HG03575 (cell line): ENCODE measurements around the gene PKP4.

Experiments
- ATAC-seq: cut with Tn5 transposase; IDR thresholded peaks from one replicate; pipeline ENCODE4 v1.9.1; 2021; ENCODE audit not compliant: unreplicated experiment, insufficient number of reproducible peaks, low FRiP score; ENCODE audit errors: extremely low read depth

PKP4 gene

GRCh38 chr2:158618891-158619490 is 162.2 kb downstream of the PKP4 start:
- ATAC-seq = no peak

DNA sequence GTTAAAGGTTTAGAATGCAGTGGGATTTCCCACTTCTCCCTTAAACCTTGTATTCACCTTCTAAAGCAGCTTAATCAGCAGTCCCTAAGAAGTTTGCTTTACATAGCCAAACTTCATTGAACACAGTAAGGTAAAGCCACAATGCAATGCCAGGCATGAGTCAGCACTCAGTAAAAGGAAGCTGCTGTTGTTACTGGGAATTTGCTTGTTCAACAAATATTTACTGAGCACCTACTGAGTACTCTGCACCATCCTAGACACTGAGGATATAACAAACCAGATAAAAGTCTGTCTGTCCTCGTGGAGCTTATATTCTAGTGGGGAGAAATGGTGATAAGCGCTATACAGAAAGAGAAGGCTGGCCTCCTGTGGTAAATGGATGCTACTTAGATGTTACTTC is 162.7 kb downstream of the PKP4 start:
- ATAC-seq = no peak

DNA sequence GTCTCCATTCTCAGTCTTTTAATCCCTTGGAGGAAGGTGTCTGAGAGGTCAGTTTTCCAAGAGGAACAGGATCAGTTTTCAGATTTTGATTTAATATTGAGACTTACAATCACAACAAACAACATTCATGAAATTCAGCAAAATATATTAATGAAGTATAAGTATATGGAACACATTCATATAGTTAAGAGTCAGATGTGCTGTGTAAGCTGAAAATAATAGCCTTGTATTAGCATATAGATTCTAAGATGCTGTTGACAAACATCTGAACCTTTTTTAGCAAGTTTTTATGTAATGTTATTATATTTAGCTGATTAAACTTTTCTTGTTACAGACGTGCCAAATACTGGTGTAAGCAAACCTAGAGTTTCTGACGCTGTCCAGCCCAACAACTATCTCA is 163.9 kb downstream of the PKP4 start:
- no peak for ATAC-seq

DNA sequence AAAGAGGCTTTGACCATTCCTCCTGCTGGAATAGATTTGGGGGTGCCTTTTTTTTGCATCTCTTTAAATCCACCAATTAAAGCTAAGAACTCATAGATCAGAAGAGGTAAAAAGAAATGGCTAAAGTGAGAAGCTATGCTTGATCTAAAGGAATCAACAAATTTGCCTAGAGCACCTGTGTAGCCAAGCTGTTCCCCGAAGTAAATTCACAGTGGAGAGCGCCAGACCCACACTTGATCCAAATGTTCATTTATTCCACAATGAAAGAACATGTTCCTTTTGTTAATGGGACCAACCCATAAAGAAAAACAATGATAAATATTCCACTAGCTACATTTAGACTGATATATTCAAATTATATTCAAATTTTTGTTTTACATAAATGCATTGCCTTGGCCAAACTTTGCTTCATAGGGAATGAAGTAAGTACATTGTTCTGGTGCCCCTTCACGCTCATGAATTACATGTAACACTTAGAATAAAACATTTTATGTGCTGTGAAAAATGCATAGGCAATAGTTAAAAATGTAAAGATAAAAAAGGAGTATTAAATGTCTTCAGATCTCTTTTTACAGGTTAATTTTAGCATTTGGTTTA is 167.4 kb downstream of the PKP4 start:
- ATAC-seq = no peak

GRCh38 chr2:158624961-158625360 is 168.2 kb downstream of the PKP4 start:
- no peak for ATAC-seq

DNA sequence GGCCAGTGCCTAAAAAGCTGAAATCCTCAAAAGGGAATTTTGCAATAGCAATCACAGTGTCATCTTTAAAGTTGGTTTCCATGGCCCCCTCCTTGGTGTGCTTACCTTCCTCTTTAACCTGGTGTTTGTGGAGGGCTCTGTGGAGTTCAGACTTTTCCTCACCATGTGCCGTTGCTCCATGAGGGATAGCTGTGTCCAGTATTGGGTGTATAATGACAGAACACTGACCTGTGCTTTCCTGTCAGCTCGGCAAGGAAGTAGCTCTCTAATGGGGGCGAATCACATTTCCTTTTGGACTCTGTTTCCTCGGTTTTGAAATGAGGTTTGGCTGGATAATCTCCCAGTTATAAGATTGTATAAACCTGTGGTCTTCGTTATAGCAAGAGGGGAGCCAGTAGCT is 172.4 kb downstream of the PKP4 start:
- no peak for ATAC-seq

DNA sequence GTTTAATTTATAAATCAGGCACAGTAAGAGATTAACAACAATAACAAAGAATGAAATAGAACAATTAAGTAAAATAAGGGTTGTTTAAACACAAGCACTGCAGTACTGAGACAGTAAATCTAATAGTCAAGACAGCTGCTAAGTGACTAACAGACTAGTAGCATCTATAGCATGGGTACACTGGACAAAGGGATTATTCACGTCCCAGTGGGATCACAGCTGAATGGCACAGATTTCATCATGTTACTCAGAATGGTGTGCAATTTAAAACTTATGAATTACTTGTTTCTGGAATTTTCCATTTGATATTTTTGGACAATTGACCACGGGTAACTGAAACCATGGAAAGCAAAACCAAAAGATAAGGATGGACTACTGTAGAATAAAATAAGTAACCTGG is 176.5 kb downstream of the PKP4 start:
- ATAC-seq = no peak

DNA sequence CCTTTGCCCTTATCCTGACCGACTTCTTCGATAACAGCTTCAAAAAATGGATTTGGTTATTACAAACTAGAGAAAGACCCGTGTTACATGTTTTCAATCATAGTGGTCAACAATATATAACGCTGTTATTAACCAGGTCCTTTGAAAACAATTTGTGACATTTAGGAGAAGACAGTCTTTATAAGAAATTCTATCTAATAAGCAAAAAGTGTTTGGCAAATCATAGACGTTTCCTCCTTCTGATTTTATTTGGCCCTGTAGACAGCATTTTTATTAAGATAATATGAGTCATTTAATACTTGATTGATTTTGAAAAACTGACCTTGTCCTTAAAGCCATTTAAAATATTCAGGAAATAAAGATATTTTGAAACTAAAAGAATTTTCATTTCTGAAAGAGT is 177.9 kb downstream of the PKP4 start:
- ATAC-seq = no peak

DNA sequence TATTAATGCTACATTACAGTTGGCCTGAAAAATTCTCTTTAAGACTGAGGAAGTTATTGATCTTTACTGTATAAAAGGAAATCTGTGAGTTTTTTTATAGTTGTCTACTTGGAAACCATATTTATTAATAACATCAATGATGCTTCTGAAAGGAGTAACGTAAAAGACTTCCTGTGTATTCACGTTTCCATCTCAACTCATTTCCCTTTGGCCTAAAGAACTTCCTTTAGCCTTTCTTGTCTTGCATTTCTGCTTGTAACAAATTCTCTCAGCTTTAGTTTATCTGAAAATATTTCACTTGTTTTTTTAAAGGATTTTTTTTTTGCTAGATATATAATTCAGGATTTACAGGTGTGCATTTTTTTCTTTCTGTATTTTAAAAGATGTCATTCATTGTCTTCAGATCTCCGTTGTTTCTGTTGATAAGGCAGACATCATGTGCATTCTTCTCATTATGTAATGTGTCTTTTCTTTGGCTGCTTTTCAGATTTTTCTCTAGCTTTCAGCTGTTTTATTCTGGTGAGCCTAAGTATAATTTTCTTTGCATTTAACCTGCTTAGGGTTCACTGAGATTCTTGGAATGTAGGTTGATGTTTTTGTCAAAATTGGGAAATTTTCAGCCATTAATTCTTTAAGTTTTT is 179.3 kb downstream of the PKP4 start:
- no peak for ATAC-seq

DNA sequence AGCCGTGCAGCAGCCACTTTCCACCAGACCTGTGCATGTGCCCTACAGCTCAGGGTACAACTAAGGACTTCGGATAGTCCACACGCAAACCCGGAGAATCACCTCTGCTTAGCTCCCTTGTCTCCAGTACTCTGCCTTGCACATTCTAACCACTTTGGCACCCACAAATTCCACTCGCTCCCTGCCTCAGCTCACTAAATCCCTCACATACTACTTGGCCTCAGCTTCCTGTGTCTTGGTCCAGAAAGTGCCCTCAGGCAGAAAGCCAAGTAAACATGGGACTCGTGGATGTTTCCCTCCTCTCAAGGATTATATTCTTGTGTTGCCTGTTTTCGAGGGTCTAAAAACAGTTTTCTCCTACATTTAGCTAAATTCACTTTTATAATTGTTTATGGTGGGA is 180.6 kb downstream of the PKP4 start:
- no peak for ATAC-seq

GRCh38 chr2:158644139-158644538 is 187.4 kb downstream of the PKP4 start:
- no peak for ATAC-seq

GRCh38 chr2:158645299-158645698 is 188.5 kb downstream of the PKP4 start:
- no peak for ATAC-seq

DNA sequence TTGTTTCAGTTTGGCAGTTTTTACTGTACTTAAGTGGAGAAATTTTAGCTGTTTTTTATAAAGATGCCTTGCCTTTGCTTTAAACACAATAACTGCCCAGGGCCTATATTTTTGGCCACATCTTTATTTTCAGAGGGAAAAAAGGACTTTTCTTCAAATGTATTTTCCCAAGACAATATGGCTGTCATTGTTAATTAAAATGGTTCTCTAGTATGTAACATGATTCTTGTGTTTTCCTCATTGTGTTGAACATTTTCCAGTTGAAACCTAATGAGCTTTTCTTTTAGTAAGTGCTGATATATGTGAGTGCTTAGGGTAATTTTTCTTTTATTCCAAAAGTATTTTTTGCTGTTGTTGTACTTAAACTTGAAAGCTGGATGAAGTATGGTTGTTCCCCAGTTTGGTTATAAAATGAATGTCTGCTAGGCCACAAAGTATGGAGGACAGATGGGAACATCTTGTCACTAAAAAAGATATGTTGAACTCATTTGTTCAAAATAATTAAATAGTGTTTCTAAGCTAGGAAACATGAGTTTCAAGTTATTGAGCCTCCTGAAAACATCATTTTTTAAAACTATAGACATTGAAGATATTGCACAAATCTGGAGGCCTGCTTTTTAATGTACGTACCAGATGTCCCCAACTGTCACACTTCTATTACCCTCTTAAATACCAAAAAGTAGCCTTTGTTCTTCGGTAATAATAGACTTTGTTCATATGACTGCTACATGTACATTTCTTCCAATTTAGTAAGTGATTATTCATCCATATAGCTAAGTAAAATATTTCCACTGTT is 190.9 kb downstream of the PKP4 start:
- no peak for ATAC-seq

DNA sequence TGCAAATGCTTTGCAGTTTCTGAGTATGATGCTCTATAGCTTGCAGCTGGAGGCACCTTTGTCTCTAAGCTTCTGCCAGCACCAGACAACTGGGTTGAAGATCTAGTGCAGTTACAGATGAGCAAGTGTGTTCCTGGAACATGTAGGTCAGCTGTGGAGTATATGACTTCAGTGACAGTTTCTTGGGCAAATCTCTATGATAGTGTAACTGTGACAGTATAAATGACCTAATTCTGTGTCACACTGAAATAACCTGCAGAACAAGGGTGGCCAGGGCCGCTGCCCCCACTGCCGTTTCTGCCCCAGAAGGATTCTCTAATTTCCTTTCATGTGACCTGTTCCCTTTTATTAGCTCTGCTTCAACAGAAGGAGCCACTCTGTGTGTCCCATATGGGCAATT is 193.1 kb downstream of the PKP4 start:
- ATAC-seq = no peak

DNA sequence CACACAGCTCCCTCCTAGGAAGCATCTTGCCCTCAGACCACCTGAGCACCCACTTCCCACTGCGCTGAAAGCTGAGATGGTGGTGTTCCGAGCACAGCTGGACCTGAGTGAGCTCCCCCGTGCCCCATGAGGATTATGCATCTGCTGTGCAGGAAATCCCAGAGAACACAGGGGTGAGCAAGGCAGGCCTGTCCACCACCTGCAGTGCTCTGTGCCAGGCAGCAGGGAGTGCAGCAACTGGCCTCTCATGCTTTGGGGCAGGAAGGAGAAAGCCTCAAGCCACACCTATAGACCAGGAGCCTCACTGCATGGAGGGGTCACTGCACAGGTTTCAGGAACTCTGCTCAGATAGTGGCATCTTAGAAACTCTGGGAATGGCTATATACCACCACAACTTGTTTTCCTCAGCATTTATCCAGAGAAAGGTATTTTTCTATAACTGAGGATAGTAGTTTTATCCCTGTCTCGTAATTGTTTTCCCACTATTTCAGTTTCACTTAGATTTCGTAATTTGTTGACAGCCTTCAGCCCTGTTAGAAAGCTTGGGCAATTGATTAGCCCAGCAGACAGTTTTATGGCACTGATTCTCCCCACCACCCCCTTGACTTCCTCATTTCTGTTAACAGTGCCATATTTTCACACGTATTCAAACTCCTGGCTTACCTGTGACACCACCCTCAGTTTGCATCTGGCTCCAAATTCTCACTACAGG is 194.1 kb downstream of the PKP4 start:
- no peak for ATAC-seq

GRCh38 chr2:158651358-158652057 is 194.8 kb downstream of the PKP4 start:
- ATAC-seq = no peak

- ATAC-seq = no peak
These were observed 198.9 kb downstream of the PKP4 start for GRCh38 chr2:158655628-158656027.

- ATAC-seq = no peak
These were observed 199.9 kb downstream of the PKP4 start for GRCh38 chr2:158656492-158657229.
